B cell (primary cell): ENCODE measurements around the gene GLIS1. TPM values are rescaled to one million over a fixed set of nuclear protein-coding genes. Genes with fewer than 3 reads are reported as not detected.

Experiments
- ATAC-seq: fragments of 200-7000 bp; cut with Tn5 transposase; one replicate; pipeline ENCODE4 v1.10.0; 2021; ENCODE audit warnings: low read depth, mild to moderate bottlenecking, moderate number of reproducible peaks, moderate library complexity
- CTCF ChIA-PET: fragments of 350-600 bp; sonication (Branson Sonifier 250); formaldehyde crosslinking; loops from one replicate; lab custom pipeline; 2021; ENCODE audit warnings: antibody characterized with exemption, inconsistent platforms; lab: Charles Lee
- POLR2A ChIA-PET: fragments of 350-600 bp; sonication (Branson Sonifier 250); formaldehyde crosslinking; loops from one replicate; lab custom pipeline; 2021; ENCODE audit warnings: antibody characterized with exemption; lab: Charles Lee
- DNase-seq: peaks from one replicate; pipeline ENCODE4 v3.0.0; 2013
- H2AFZ ChIP-seq: 2 replicates; pipeline ENCODE4 v1.6.1; 2012; ENCODE audit warnings: mild to moderate bottlenecking, low read depth, low read length; ENCODE audit not compliant: insufficient read depth, poor library complexity, severe bottlenecking
- H3K27ac ChIP-seq, 2 donors: 1 replicate in 1 of 2; 2 replicates in 1 of 2; pipeline ENCODE4 v1.5.1; 2012 to 2013; ENCODE audit warnings: low read length in 2 of 2, mild to moderate bottlenecking in 2 of 2, moderate library complexity in 1 of 2
- H3K27me3 ChIP-seq, 4 experiments: fragments of 200-600 bp in 1 of 4; sonication (generic) in 1 of 4; replicated peaks in 1 of 4; 1 replicate in 2 of 4; 2 replicates in 2 of 4; pipeline versions ENCODE4 v1.6.1 to v1.7.0; 2013 to 2016; ENCODE audit warnings: low read length in 3 of 4, mild to moderate bottlenecking in 2 of 4, mixed read lengths in 1 of 4, moderate library complexity in 1 of 4; ENCODE audit not compliant: insufficient read depth in 4 of 4, control insufficient read depth in 3 of 4; ENCODE audit errors: control extremely low read depth in 1 of 4
- H3K36me3 ChIP-seq, 2 experiments: replicated peaks in 1 of 2; 1 replicate in 1 of 2; 2 replicates in 1 of 2; pipeline versions ENCODE4 v1.6.1 to v1.7.1; 2013; ENCODE audit warnings: low read length in 1 of 2; ENCODE audit not compliant: insufficient read depth in 2 of 2, control insufficient read depth in 1 of 2; ENCODE audit errors: control extremely low read depth in 1 of 2, extremely low read depth in 1 of 2
- H3K4me1 ChIP-seq, 2 donors: fragments of 200-600 bp in 1 of 2; sonication (generic) in 1 of 2; 1 replicate in 1 of 2; 2 replicates in 1 of 2; pipeline versions ENCODE4 v1.5.1 to v1.6.1; 2013 to 2017; ENCODE audit warnings: low read length in 2 of 2; ENCODE audit not compliant: control insufficient read depth in 2 of 2, insufficient read depth in 2 of 2
- H3K4me2 ChIP-seq: replicated peaks from 2 replicates; pipeline ENCODE3; 2012; ENCODE audit warnings: mild to moderate bottlenecking, low read depth, low read length; ENCODE audit not compliant: poor library complexity, severe bottlenecking
- H3K4me3 ChIP-seq, 5 experiments: fragments of 200-600 bp in 1 of 5; sonication (generic) in 1 of 5; 1 replicate in 3 of 5; 2 replicates in 2 of 5; pipeline versions ENCODE4 v1.5.1 to v1.7.0; 2011 to 2016; ENCODE audit warnings: low read length in 4 of 5, mild to moderate bottlenecking in 4 of 5, low read depth in 2 of 5, control low read depth in 1 of 5, moderate library complexity in 1 of 5; ENCODE audit not compliant: insufficient read depth in 1 of 5; ENCODE audit errors: control extremely low read depth in 1 of 5, extremely low read depth in 1 of 5
- H3K79me2 ChIP-seq: fragments of 200-600 bp; sonication (generic); one replicate; pipeline ENCODE4 v1.6.0; 2016; ENCODE audit warnings: low read length; ENCODE audit not compliant: control insufficient read depth, insufficient read depth
- H3K9ac ChIP-seq: fragments of 200-600 bp; sonication (generic); 2 replicates; pipeline ENCODE4 v1.6.1; 2017; ENCODE audit warnings: mild to moderate bottlenecking, low read length, moderate library complexity
- H3K9me3 ChIP-seq, 3 donors: one replicate each; pipeline versions ENCODE4 v1.6.1 to v1.7.1; 2013; ENCODE audit warnings: low read length in 2 of 3; ENCODE audit not compliant: control insufficient read depth in 2 of 3, insufficient read depth in 1 of 3; ENCODE audit errors: control extremely low read depth in 1 of 3
- H4K20me1 ChIP-seq: 2 replicates; pipeline ENCODE4 v1.6.0; 2012; ENCODE audit warnings: mild to moderate bottlenecking, low read length; ENCODE audit not compliant: insufficient read depth, control insufficient read depth, poor library complexity, severe bottlenecking
- H3K27ac Mint-ChIP-seq: one replicate; pipeline ENCODE4 v1.8.0; 2021; ENCODE audit warnings: mixed read lengths
- H3K27me3 Mint-ChIP-seq: one replicate; pipeline ENCODE4 v1.8.0; 2021; ENCODE audit warnings: mixed read lengths
- H3K4me1 Mint-ChIP-seq: one replicate; pipeline ENCODE4 v1.8.0; 2021; ENCODE audit warnings: mixed read lengths
- H3K4me3 Mint-ChIP-seq: one replicate; pipeline ENCODE4 v1.8.0; 2021; ENCODE audit warnings: mixed read lengths
- H3K9me3 Mint-ChIP-seq: one replicate; pipeline ENCODE4 v1.8.0; 2022; ENCODE audit warnings: mixed read lengths; ENCODE audit not compliant: insufficient read depth
- CTCF ChIP-seq: fragments of 200-600 bp; IDR thresholded peaks from one replicate; pipeline ENCODE4 v1.8.0; 2022; ENCODE audit warnings: antibody characterized with exemption, mild to moderate bottlenecking
- EZH2 ChIP-seq: IDR thresholded peaks from 2 replicates; pipeline ENCODE4 v1.6.1; 2012; ENCODE audit warnings: borderline replicate concordance, low read depth, mild to moderate bottlenecking, moderate library complexity, low read length; ENCODE audit not compliant: insufficient read depth, poor library complexity, severe bottlenecking
- WGBS: methylation state at CpG from one replicate; pipeline ENCODE4 v1.1.5; 2013; ENCODE audit warnings: missing lambda C conversion rate; ENCODE audit not compliant: insufficient coverage; 5-methylcytosine and 5-hydroxymethylcytosine counted together
- intact Hi-C: fragments of 100-400 bp; cut with micrococcal nuclease; formaldehyde crosslinking; loops from one replicate; pipeline ENCODE4 v1.10.0; 2022
- polyA plus RNA-seq: library from polyadenylated mRNA; depleted of rRNA; stranded (reverse); fragments of >200 nt; gene quantifications from 2 replicates; pipeline ENCODE4 v1.2.3, GENCODE V29; 2012
- total RNA-seq, 2 donors: library from RNA; stranded (reverse); fragments of 120-200 nt in 1 of 2; gene quantifications; 1 replicate in 1 of 2; 2 replicates in 1 of 2; pipeline versions ENCODE4 v1.2.3 to v1.2.4, GENCODE V29; 2013 to 2022

Gene GLIS1
- total and polyA plus RNA-seq, 2 donors (not counting 1 experiment from before 2014, with no cell fraction given) = not detected

- H3K27ac Mint-ChIP-seq = no peak overlapping the region
- H3K4me3 Mint-ChIP-seq = no peak overlapping the region
- ATAC-seq = no peak
- H3K27me3 Mint-ChIP-seq = peaks cover 23% of the 10 kb centered on the region
- no peak for DNase-seq
- H3K4me3 ChIP-seq = no peak overlapping the region
- no peak overlapping the region for H2AFZ ChIP-seq
- no peaks in the 10 kb centered on the region for H3K36me3 ChIP-seq
- H3K9ac ChIP-seq = no peak overlapping the region
- ChIA-PET POLR2A (no interaction called here), CTCF (no interaction called here)
- TF ChIP-seq CTCF (no peak), EZH2 (no peak)
- H3K4me1 Mint-ChIP-seq = peaks cover 2% of the 10 kb centered on the region
- intact Hi-C loops = no loop called here
- no peak overlapping the region for H3K4me2 ChIP-seq
- H3K9me3 Mint-ChIP-seq = no peaks in the 10 kb centered on the region
- no peaks in the 10 kb centered on the region for H3K4me1 ChIP-seq
- no peak overlapping the region for H3K27ac ChIP-seq
- 16% methylated on average over 3 of the region's 4 CpGs for WGBS
- peaks cover 0 to 8% (median 0%) of the 10 kb centered on the region in 4 experiments for H3K27me3 ChIP-seq
- no peaks in the 10 kb centered on the region for H3K9me3 ChIP-seq
- no peaks in the 10 kb centered on the region for H4K20me1 ChIP-seq
- H3K79me2 ChIP-seq = no peaks in the 10 kb centered on the region
Observed at GRCh38 chr1:53574621-53575020, 164.3 kb downstream of the GLIS1 start.

- ChIA-PET POLR2A (no interaction called here), CTCF (no interaction called here)
- intact Hi-C loops = no loop called here
- peaks cover 0 to 8% (median 0%) of the 10 kb centered on the region in 4 experiments for H3K27me3 ChIP-seq
- H3K9ac ChIP-seq = no peak overlapping the region
- H4K20me1 ChIP-seq = no peaks in the 10 kb centered on the region
- no peaks in the 10 kb centered on the region for H3K79me2 ChIP-seq
- Mint-ChIP-seq H3K27ac (no peak overlapping the region), H3K4me3 (no peak overlapping the region), H3K27me3 (peaks cover 26% of the 10 kb centered on the region), H3K9me3 (no peaks in the 10 kb centered on the region), H3K4me1 (peaks cover 2% of the 10 kb centered on the region)
- no peaks in the 10 kb centered on the region for H3K36me3 ChIP-seq
- TF ChIP-seq CTCF (no peak), EZH2 (no peak)
- H2AFZ ChIP-seq = no peak overlapping the region
- H3K4me3 ChIP-seq = no peak overlapping the region
- DNase-seq = no peak
- H3K4me2 ChIP-seq = no peak overlapping the region
- no peak overlapping the region for H3K27ac ChIP-seq
- H3K4me1 ChIP-seq = no peaks in the 10 kb centered on the region
- ATAC-seq = no peak
- WGBS = 97% methylated on average over 3 of the region's 4 CpGs
- H3K9me3 ChIP-seq = no peaks in the 10 kb centered on the region
Observed at GRCh38 chr1:53573931-53574330, 165.0 kb downstream of the GLIS1 start.
